ENCODE measurements around the gene PBX1.

Gene PBX1

GRCh38 chr1:164563721-164564360 is 4.9 kb downstream of the PBX1 start:
- no peak for DNase-seq (ENCODE audit: low read depth, low spot score)

GRCh38 chr1:164564378-164564777 is 5.4 kb downstream of the PBX1 start:
- no peak for DNase-seq (ENCODE audit: low read depth, low spot score)

GRCh38 chr1:164565357-164565756 is 6.4 kb downstream of the PBX1 start:
- no peak for DNase-seq (ENCODE audit: low read depth, low spot score)

GRCh38 chr1:164567774-164568173 is 8.8 kb downstream of the PBX1 start:
- no peak for DNase-seq (ENCODE audit: low read depth, low spot score)

- DNase-seq (ENCODE audit: low read depth, low spot score): no peak
Measured at GRCh38 chr1:164569241-164569640, 10.3 kb downstream of the PBX1 start.

GRCh38 chr1:164569866-164570265 is 10.9 kb downstream of the PBX1 start:
- DNase-seq (ENCODE audit: low read depth, low spot score): no peak

- DNase-seq (ENCODE audit: low read depth, low spot score): no peak
Measured at GRCh38 chr1:164571333-164571732, 12.3 kb downstream of the PBX1 start.

GRCh38 chr1:164575356-164575886 is 16.4 kb downstream of the PBX1 start:
- no peak for DNase-seq (ENCODE audit: low read depth, low spot score)

- no peak for DNase-seq (ENCODE audit: low read depth, low spot score)
Measured at GRCh38 chr1:164576291-164577271, 17.6 kb downstream of the PBX1 start.

GRCh38 chr1:164577291-164577690 is 18.3 kb downstream of the PBX1 start:
- DNase-seq (ENCODE audit: low read depth, low spot score): no peak

GRCh38 chr1:164578479-164579200 is 19.7 kb downstream of the PBX1 start:
- DNase-seq (ENCODE audit: low read depth, low spot score): no peak

- DNase-seq (ENCODE audit: low read depth, low spot score): no peak
Measured at GRCh38 chr1:164579381-164579780, 20.4 kb downstream of the PBX1 start.

GRCh38 chr1:164581762-164582161 is 22.8 kb downstream of the PBX1 start:
- DNase-seq (ENCODE audit: low read depth, low spot score): no peak

GRCh38 chr1:164583196-164583595 is 24.2 kb downstream of the PBX1 start:
- no peak for DNase-seq (ENCODE audit: low read depth, low spot score)

- no peak for DNase-seq (ENCODE audit: low read depth, low spot score)
Measured at GRCh38 chr1:164583835-164584539, 25.0 kb downstream of the PBX1 start.

GRCh38 chr1:164586591-164586990 is 27.6 kb downstream of the PBX1 start:
- no peak for DNase-seq (ENCODE audit: low read depth, low spot score)

- DNase-seq (ENCODE audit: low read depth, low spot score): no peak
Measured at GRCh38 chr1:164587617-164588501, 28.9 kb downstream of the PBX1 start.

- DNase-seq (ENCODE audit: low read depth, low spot score): no peak
Measured at GRCh38 chr1:164588516-164589341, 29.7 kb downstream of the PBX1 start.

- DNase-seq (ENCODE audit: low read depth, low spot score): no peak
Measured at GRCh38 chr1:164589408-164589807, 30.4 kb downstream of the PBX1 start.

Data from activated CD4-positive, CD25-positive, alpha-beta regulatory T cell treated with anti-CD3 and anti-CD28 coated beads, Interleukin-2, amount 50 U/mL, for 16 hours (primary cell).